DOHH2 (cell line): ENCODE results near the gene MTHFSD.

ENCODE experiments used
- H3F3A ChIP-seq: fragments of 200-600 bp; sonication (generic), shearing (Covaris generic); 2 replicates; pipeline ENCODE4 v1.6.0; 2016; ENCODE audit warnings: antibody characterized with exemption, mild to moderate bottlenecking; ENCODE audit not compliant: control insufficient read depth, insufficient read depth
- H3K27ac ChIP-seq: fragments of 200-600 bp; sonication (generic); 2 replicates; pipeline ENCODE4 v1.5.1; 2014; ENCODE audit warnings: low read depth, mild to moderate bottlenecking, low read length, moderate library complexity
- H3K27me3 ChIP-seq: fragments of 200-600 bp; sonication (generic); 2 replicates; pipeline ENCODE4 v1.6.1; 2014; ENCODE audit warnings: mild to moderate bottlenecking, low read length, mixed read lengths; ENCODE audit not compliant: control insufficient read depth
- H3K36me3 ChIP-seq: fragments of 200-600 bp; sonication (generic); 2 replicates; pipeline ENCODE4 v1.6.1; 2014; ENCODE audit warnings: mild to moderate bottlenecking, low read length, moderate library complexity, mixed read lengths; ENCODE audit not compliant: control insufficient read depth
- H3K4me1 ChIP-seq: fragments of 200-600 bp; sonication (generic); 2 replicates; pipeline ENCODE4 v1.6.1; 2014; ENCODE audit warnings: mild to moderate bottlenecking, low read length, mixed read lengths; ENCODE audit not compliant: control insufficient read depth
- H3K4me2 ChIP-seq: fragments of 200-600 bp; sonication (generic); 2 replicates; pipeline ENCODE4 v1.6.0; 2014; ENCODE audit warnings: mild to moderate bottlenecking, low read length, moderate library complexity
- H3K4me3 ChIP-seq: fragments of 200-600 bp; sonication (generic); 2 replicates; pipeline ENCODE4 v1.5.1; 2014; ENCODE audit warnings: mild to moderate bottlenecking, low read length, mixed read lengths
- H3K79me2 ChIP-seq: fragments of 200-600 bp; sonication (generic); 2 replicates; pipeline ENCODE4 v1.6.1; 2014; ENCODE audit warnings: mild to moderate bottlenecking, low read length, mixed read lengths; ENCODE audit not compliant: control insufficient read depth
- H3K9me2 ChIP-seq: fragments of 200-600 bp; sonication (generic); replicated peaks from 2 replicates; pipeline ENCODE4 v1.6.1; 2014; ENCODE audit warnings: mild to moderate bottlenecking, low read length, mixed read lengths; ENCODE audit not compliant: control insufficient read depth
- H3K9me3 ChIP-seq: fragments of 200-600 bp; sonication (generic); 2 replicates; pipeline ENCODE4 v1.6.1; 2014; ENCODE audit warnings: antibody characterized with exemption, low read length, mixed read lengths; ENCODE audit not compliant: control insufficient read depth, insufficient read depth
- H4K20me1 ChIP-seq: fragments of 200-600 bp; sonication (generic); 2 replicates; pipeline ENCODE4 v1.6.0; 2014; ENCODE audit warnings: low read depth, mild to moderate bottlenecking, antibody characterized with exemption, low read length, moderate library complexity; ENCODE audit not compliant: control insufficient read depth, insufficient read depth
- EZH2phosphoT487 ChIP-seq: fragments of 200-600 bp; sonication (generic); IDR thresholded peaks from 2 replicates; pipeline ENCODE4 v1.6.1; 2017; ENCODE audit warnings: borderline replicate concordance, mild to moderate bottlenecking, antibody characterized with exemption, low read length, moderate library complexity, mixed read lengths
- TF ChIP-seq, protein P1 (sequence below): fragments of 200-600 bp; sonication (generic); IDR thresholded peaks from one replicate; pipeline ENCODE4 v1.5.1; 2014; ENCODE audit warnings: antibody characterized with exemption, mild to moderate bottlenecking, low read depth, low read length; ENCODE audit not compliant: poor library complexity, severe bottlenecking

Gene MTHFSD

GRCh38 chr16:86492267-86492960 is 62.6 kb downstream of the MTHFSD start:
- H3F3A ChIP-seq: no peaks in the 10 kb centered on the region
- no peaks in the 10 kb centered on the region for H3K27me3 ChIP-seq
- no peaks in the 10 kb centered on the region for H3K36me3 ChIP-seq
- no peaks in the 10 kb centered on the region for H4K20me1 ChIP-seq
- no peaks in the 10 kb centered on the region for H3K79me2 ChIP-seq
- no peaks in the 10 kb centered on the region for H3K4me1 ChIP-seq
- H3K4me3 ChIP-seq: no peak overlapping the region
- TF ChIP-seq EZH2phosphoT487: no peak
- TF ChIP-seq, protein P1, sequence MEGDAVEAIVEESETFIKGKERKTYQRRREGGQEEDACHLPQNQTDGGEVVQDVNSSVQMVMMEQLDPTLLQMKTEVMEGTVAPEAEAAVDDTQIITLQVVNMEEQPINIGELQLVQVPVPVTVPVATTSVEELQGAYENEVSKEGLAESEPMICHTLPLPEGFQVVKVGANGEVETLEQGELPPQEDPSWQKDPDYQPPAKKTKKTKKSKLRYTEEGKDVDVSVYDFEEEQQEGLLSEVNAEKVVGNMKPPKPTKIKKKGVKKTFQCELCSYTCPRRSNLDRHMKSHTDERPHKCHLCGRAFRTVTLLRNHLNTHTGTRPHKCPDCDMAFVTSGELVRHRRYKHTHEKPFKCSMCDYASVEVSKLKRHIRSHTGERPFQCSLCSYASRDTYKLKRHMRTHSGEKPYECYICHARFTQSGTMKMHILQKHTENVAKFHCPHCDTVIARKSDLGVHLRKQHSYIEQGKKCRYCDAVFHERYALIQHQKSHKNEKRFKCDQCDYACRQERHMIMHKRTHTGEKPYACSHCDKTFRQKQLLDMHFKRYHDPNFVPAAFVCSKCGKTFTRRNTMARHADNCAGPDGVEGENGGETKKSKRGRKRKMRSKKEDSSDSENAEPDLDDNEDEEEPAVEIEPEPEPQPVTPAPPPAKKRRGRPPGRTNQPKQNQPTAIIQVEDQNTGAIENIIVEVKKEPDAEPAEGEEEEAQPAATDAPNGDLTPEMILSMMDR: no peak
- no peaks in the 10 kb centered on the region for H3K9me3 ChIP-seq
- H3K9me2 ChIP-seq: no peaks in the 10 kb centered on the region
- no peak overlapping the region for H3K4me2 ChIP-seq
- no peak overlapping the region for H3K27ac ChIP-seq

GRCh38 chr16:86491640-86492023 is 63.4 kb downstream of the MTHFSD start:
- Histone ChIP-seq H3K27me3 (no peaks in the 10 kb centered on the region), H3K79me2 (no peaks in the 10 kb centered on the region), H3F3A (no peaks in the 10 kb centered on the region), H3K4me1 (no peaks in the 10 kb centered on the region), H3K4me2 (no peak overlapping the region), H3K36me3 (no peaks in the 10 kb centered on the region), H3K4me3 (no peak overlapping the region), H3K27ac (no peak overlapping the region), H3K9me3 (no peaks in the 10 kb centered on the region), H3K9me2 (no peaks in the 10 kb centered on the region), H4K20me1 (no peaks in the 10 kb centered on the region)
- TF ChIP-seq EZH2phosphoT487: no peak
- TF ChIP-seq, protein P1: no peak

GRCh38 chr16:86490859-86491639 is 64.0 kb downstream of the MTHFSD start:
- H3F3A ChIP-seq: no peaks in the 10 kb centered on the region
- H3K27ac ChIP-seq: no peak overlapping the region
- no peaks in the 10 kb centered on the region for H3K79me2 ChIP-seq
- no peaks in the 10 kb centered on the region for H3K9me3 ChIP-seq
- H3K4me1 ChIP-seq: no peaks in the 10 kb centered on the region
- H3K36me3 ChIP-seq: no peaks in the 10 kb centered on the region
- H3K9me2 ChIP-seq: no peaks in the 10 kb centered on the region
- H3K4me3 ChIP-seq: no peak overlapping the region
- TF ChIP-seq, protein P1: no peak
- no peak for TF ChIP-seq EZH2phosphoT487
- no peak overlapping the region for H3K4me2 ChIP-seq
- no peaks in the 10 kb centered on the region for H4K20me1 ChIP-seq
- no peaks in the 10 kb centered on the region for H3K27me3 ChIP-seq
